KOPT-K1 (cell line): Measurements from ENCODE around the gene TULP4.
"Not testable (repeated sequence)": the region's sequence is repeated elsewhere in the genome, so short reads cannot be mapped to it uniquely, and the experiment has no call there.

Experiments
- H3K27ac ChIP-seq: fragments of 200-600 bp; sonication (generic); 2 replicates; pipeline ENCODE4 v1.5.1; 2016; ENCODE audit warnings: antibody characterized with exemption, mild to moderate bottlenecking, low read depth, low read length; ENCODE audit not compliant: poor library complexity, severe bottlenecking
- H3K36me3 ChIP-seq: fragments of 200-600 bp; sonication (generic); 2 replicates; pipeline ENCODE4 v1.5.1; 2017; ENCODE audit warnings: antibody characterized with exemption, mild to moderate bottlenecking, low read length, moderate library complexity; ENCODE audit not compliant: insufficient read depth
- H3K9me3 ChIP-seq: fragments of 200-600 bp; sonication (generic); 2 replicates; pipeline ENCODE4 v1.5.1; 2017; ENCODE audit warnings: antibody characterized with exemption, low read length, mild to moderate bottlenecking; ENCODE audit not compliant: insufficient read depth, poor library complexity, severe bottlenecking

Gene TULP4

DNA sequence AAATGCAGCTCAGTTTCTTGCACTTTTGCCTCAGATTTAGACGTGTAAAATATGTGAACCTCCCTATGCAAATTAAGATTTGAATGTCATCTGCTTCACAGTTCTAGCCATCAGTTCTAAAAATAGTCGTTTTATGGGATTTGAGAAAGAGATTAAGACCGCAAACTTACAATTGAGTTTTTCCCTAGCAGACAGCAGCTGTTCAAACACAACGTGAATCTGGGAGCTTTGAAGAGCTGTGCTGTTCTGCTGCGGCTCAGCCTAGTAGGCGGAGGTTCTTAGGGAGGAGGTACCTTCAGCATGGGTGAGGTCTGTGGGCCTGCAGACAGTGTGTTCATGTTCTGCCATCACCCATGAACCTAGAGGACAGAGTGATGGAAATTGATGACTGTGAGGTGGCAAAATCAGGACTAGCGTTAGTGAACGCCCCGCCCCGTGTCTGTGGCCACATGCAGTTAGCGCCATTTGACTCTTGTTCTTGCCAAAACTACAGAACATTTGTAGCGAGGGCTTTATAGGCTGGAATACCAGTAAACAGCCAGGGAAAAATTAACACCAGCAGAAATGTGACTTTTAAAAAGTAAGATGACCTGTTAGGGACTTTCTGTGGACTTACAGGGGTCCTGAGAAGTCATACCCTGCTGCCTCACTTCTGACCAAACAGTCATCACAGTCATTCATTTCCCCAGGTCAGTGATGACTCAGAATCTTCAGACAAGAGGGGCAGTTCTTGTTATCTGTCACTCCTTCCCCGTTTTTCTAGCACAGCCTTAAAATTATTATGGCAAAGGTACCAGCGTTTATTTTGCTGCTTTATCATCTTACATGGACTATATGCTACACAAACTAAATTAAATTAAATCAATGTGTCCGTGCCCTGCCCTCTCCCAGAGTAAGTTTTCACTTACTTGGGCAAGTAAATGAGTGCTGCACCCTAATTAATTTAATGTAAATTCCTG lies 163.4 kb downstream of the TULP4 start:
- H3K27ac ChIP-seq = no peak overlapping the region
- H3K9me3 ChIP-seq = no peaks in the 10 kb centered on the region
- H3K36me3 ChIP-seq = peaks cover 9% of the 10 kb centered on the region; the same call in 1 of the 2 replicates

DNA sequence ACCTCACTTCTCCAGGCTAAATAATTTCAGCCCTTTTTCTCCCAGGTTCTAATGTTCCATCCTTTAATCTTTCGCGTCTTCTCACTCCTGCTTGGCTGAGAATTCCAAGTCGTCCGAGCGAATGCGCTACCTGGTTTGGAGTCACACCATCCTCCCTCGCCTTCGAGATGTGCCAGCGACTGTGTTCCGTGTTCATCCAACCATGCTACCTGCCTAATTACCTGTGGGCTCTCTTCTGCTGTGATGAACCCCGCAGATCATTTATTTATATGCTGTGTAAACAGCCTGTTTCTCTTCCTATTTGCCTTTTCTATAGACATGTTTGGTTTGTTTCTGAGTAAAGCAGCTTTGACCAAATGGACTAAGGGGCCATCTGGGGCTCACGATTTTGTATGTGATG lies 164.1 kb downstream of the TULP4 start:
- Histone ChIP-seq H3K36me3 (peaks cover 17% of the 10 kb centered on the region), H3K9me3 (no peaks in the 10 kb centered on the region), H3K27ac (no peak overlapping the region)

DNA sequence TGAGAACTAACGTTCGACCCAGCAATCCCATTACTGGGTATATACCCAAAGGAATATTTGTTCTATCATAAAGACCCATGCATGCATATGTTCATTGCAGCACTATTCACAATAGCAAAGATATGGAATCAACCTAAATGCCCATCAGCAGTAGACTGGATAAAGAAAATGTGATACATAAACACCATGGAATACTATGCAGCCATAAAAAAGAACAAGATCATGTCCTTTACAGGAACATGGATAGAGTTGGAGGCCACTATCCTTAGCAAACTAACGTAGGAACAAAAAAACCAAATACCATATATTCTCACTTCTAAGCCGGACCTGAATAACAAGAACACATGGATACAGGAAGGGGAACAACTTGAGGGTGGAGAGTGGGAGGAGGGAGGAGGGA lies 165.5 kb downstream of the TULP4 start:
- H3K9me3 ChIP-seq, H3K27ac ChIP-seq: not testable (repeated sequence)
- peaks cover 27% of the 10 kb centered on the region for H3K36me3 ChIP-seq

DNA sequence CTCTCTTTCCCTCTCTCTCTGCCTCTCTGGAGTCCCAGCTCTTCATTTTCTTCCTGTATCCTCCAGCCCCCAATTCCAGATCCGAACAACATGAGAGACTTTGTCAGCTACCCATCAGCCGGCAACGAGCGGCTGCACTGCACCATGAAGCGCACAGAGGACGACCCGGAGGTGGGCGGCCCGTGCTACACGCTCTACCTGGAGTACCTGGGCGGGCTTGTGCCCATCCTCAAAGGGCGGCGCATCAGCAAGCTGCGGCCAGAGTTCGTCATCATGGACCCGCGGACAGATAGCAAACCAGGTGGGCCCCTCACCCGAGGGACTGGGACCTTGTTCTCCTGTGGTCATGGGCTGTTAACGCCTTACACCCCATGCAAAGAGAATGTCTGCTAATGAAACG lies 168.7 kb downstream of the TULP4 start:
- Histone ChIP-seq H3K9me3 (no peaks in the 10 kb centered on the region), H3K27ac (no peak overlapping the region), H3K36me3 (peaks cover 27% of the 10 kb centered on the region)

DNA sequence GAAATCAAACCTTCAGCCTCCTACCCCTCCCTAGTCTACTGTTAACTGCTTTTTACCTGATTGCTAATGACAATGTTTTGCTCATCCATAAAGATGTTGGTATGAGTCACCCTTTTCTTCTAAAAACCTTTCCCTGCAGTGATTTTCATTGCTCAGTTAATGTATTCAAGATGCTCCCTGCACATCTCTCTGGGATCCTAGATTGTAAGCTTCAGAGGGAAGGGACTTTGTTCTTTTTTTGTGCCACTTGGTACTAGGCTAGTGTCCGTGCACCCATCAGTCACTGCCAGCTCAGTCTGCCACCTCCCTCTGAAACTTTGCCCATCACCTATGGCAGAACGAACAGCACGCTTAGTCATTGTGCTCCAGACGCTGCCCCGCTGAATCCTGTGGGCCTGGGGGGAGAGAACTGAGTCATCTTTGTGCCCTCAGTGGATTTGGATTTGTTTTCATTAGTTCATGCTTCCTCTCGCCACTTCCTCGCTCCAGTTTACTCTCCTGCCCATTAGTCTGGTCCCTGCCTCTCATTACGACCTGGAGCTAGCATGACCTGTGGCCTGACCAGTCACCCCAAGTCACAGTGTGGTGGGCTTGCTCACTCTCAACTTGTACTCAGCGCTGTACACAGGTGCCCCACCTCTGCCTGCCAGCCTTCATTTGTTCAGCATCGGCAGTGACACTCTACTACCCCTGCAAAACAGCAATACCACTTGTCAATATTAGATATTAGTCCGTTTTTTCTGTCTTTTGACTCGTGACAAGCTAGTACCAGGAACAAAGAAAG lies 169.6 kb downstream of the TULP4 start:
- no peaks in the 10 kb centered on the region for H3K9me3 ChIP-seq
- no peak overlapping the region for H3K27ac ChIP-seq

GRCh38 chr6:158485431-158485830 lies 173.2 kb downstream of the TULP4 start:
- Histone ChIP-seq H3K36me3 (peaks cover 18% of the 10 kb centered on the region), H3K9me3 (no peaks in the 10 kb centered on the region), H3K27ac (no peak overlapping the region)

More for the DNA sequence above, 169.6 kb downstream of the TULP4 start:
- H3K36me3 ChIP-seq = peaks cover 27% of the 10 kb centered on the region

DNA sequence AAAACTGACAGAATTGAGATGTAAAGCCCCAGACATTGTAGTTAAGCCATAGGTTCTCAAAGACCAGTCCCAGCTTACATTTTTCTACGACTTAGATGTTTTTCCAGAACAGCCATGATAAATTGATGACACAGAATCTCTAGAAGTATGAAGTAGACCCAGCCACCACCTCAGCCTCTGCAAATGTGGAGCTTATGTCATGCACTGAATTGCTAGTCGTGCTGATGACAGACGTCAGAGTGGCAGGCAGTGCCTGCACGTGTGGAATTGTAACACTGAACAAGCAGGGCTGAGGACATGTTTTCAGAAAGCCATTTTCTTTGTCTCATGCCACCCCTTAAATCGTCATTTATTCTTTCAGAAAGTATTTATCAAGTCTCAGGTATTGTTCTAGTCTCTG lies 175.2 kb downstream of the TULP4 start:
- no peaks in the 10 kb centered on the region for H3K36me3 ChIP-seq
- no peak overlapping the region for H3K27ac ChIP-seq
- H3K9me3 ChIP-seq = no peaks in the 10 kb centered on the region

- Histone ChIP-seq H3K9me3 (no peaks in the 10 kb centered on the region), H3K27ac (no peak overlapping the region), H3K36me3 (no peaks in the 10 kb centered on the region)
Observed at GRCh38 chr6:158488065-158488464, 175.8 kb downstream of the TULP4 start.

GRCh38 chr6:158489441-158489840 lies 177.2 kb downstream of the TULP4 start:
- Histone ChIP-seq H3K36me3 (peaks cover 4% of the 10 kb centered on the region; the same call in 1 of the 2 replicates), H3K27ac (no peak overlapping the region), H3K9me3 (no peaks in the 10 kb centered on the region)

GRCh38 chr6:158492881-158493280 lies 180.6 kb downstream of the TULP4 start:
- Histone ChIP-seq H3K9me3 (no peaks in the 10 kb centered on the region), H3K36me3 (peaks cover 9% of the 10 kb centered on the region), H3K27ac (no peak overlapping the region)

DNA sequence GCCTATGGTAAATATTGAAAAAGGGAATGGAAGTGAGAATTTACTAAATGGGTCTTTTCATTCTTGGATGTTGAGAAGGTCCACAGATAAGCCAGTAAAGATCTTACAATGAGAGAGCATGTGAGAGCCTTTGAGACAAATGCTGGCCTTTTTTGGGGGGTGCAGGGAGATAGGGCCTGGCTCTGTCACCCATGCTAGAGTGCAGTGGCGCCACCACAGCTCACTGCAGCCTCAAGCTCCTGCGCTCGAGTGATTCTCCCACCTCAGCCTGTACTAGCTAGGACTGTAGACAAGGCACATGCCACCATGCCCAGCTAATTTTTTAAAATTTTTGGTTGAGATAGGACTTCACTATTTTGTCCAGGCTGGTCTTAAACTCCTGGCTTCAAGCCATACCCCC lies 184.4 kb downstream of the TULP4 start:
- Histone ChIP-seq H3K9me3 (no peaks in the 10 kb centered on the region), H3K27ac (no peak overlapping the region), H3K36me3 (peaks cover 33% of the 10 kb centered on the region)

- H3K36me3 ChIP-seq = peaks cover 35% of the 10 kb centered on the region
- H3K9me3 ChIP-seq = no peaks in the 10 kb centered on the region
- no peak overlapping the region for H3K27ac ChIP-seq
Observed at GRCh38 chr6:158497620-158498019, 185.4 kb downstream of the TULP4 start.

DNA sequence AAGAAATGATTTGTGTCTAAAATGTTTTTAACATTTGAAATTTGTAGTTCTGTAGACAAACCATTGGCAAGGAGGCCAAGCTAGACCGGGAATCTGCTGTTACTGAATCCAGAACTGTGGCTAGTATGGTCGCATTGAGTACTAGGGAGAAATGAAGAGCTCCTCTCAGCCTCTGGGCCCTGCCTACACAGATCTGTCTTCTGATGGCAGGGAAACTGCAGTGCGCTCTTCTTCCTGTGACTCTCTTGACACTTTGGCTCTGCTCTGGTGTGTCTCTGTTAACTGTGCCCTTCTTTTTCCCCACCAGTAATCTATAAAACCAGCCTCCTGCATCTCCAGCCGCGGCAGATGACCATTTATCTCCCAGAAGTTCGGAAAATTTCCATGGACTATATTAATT lies 186.1 kb downstream of the TULP4 start:
- no peak overlapping the region for H3K27ac ChIP-seq
- peaks cover 35% of the 10 kb centered on the region for H3K36me3 ChIP-seq
- H3K9me3 ChIP-seq = no peaks in the 10 kb centered on the region

DNA sequence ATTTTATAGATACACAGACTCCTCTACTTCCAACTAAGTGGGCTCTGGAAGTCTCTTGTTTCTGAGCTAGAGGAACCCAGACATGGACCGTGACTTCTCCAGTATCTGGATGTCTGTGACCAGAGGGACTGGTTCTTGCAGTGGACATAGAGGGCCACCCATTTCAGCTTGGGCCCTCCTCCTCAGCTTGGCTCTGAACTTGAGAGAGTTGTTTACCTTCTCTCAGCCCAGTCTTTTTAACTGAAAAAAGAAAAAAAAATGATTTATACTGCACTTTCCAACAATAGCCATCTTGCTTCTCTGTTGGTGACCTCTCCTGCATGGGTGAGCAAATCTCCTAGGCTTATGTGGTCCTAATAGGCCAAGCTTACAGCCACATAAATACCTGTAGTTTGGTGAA lies 187.3 kb downstream of the TULP4 start:
- no peak overlapping the region for H3K27ac ChIP-seq

DNA sequence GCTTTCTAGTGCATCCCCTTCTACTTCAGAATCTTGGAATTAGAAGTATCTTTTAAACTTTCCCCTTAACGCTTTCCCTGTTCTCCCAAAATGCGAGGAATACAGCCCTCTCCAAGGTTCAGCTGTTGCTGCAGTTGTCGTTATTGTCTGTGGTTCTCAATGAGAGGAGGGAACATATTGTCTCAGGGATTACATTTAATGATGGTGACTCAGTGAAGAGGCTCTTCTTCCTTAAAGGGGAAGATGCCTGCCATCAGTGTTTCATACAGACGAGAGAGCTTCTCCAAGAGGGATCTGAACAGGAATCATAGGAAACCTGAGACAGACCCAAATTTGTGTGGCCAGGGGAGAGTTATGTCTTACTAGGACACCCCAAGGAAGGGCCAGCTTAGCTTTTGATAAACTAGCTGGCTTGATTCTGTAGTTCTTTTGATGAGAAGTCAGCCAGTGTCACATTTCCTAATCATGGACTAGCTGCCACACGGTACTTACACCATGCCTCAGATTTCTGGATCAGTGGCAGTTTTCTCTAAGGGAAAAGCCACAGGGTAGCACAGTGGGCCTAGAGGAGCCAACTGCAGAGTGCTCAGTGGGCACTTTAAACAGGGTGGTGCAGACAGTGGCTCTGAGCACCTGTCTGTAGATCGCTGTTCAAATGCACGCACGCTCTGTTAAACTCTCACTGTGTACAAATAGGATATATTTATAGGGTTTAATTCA lies 187.9 kb downstream of the TULP4 start:
- H3K27ac ChIP-seq = no peak overlapping the region
- peaks cover 31% of the 10 kb centered on the region for H3K36me3 ChIP-seq
- H3K9me3 ChIP-seq = no peaks in the 10 kb centered on the region

More for the DNA sequence above, 187.3 kb downstream of the TULP4 start:
- Histone ChIP-seq H3K36me3 (peaks cover 31% of the 10 kb centered on the region), H3K9me3 (no peaks in the 10 kb centered on the region)
